Brain pericyte (primary cell): Measurements from ENCODE around the gene RFNG.

ENCODE experiments used
- DNase-seq: peaks from one replicate; pipeline ENCODE4 v3.0.0-alpha.2; 2012; ENCODE audit warnings: low read depth, low spot score

Gene RFNG

GRCh38 chr17:82051776-82052637 is at the start of gene RFNG, which contains the start of gene GPS1:
TSS of gene RFNG (minus strand) at chr17:82051811. CDS start at chr17:82051766, 45 bp downstream.
TSS of gene GPS1 (plus strand) at chr17:82051898. CDS start at chr17:82051932, 34 bp downstream.
- DNase-seq = no peak

- no peak for DNase-seq
These were observed 49.7 kb upstream of the RFNG start for GRCh38 chr17:82101301-82101715.

GRCh38 chr17:82100502-82101298 is 49.1 kb upstream of the RFNG start:
- DNase-seq = no peak

GRCh38 chr17:82098939-82099763 is 47.5 kb upstream of the RFNG start:
- no peak for DNase-seq

GRCh38 chr17:82098169-82098938 is 46.7 kb upstream of the RFNG start, which contains the start of gene FASN:
TSS of gene FASN (minus strand) at chr17:82098236. CDS start at chr17:82096445, 1,791 bp downstream.
- peak; percentile 81 for DNase-seq

GRCh38 chr17:82097919-82098168 is 46.2 kb upstream of the RFNG start:
- no peak for DNase-seq

- DNase-seq = no peak
These were observed 45.7 kb upstream of the RFNG start for GRCh38 chr17:82097184-82097918.

- no peak for DNase-seq
These were observed 45.1 kb upstream of the RFNG start for GRCh38 chr17:82096709-82097183.

- DNase-seq = no peak
These were observed 44.4 kb upstream of the RFNG start for GRCh38 chr17:82095777-82096708.

- no peak for DNase-seq
These were observed 43.5 kb upstream of the RFNG start for GRCh38 chr17:82094931-82095776.

- DNase-seq = no peak
These were observed 41.6 kb upstream of the RFNG start for GRCh38 chr17:82092995-82093751.

- DNase-seq = no peak
These were observed 41.0 kb upstream of the RFNG start for GRCh38 chr17:82092628-82092994.

- DNase-seq = no peak
These were observed 40.5 kb upstream of the RFNG start for GRCh38 chr17:82092094-82092586.

GRCh38 chr17:82091264-82092066 is 39.9 kb upstream of the RFNG start:
- no peak for DNase-seq

- DNase-seq = no peak
These were observed 39.1 kb upstream of the RFNG start for GRCh38 chr17:82090549-82091263.
